Activated naive CD4-positive, alpha-beta T cell treated with anti-CD3 and anti-CD28 coated beads, Interleukin-2, amount 10 ng/mL, durations not matched to agents 7 days and 5 days (primary cell): Measurements from ENCODE around the gene GORASP1.

Experiments
- CTCF ChIA-PET: fragments of 350-600 bp; sonication (Branson Sonifier 250); formaldehyde crosslinking; loops from one replicate; lab custom pipeline; 2021; ENCODE audit warnings: antibody characterized with exemption; lab: Charles Lee
- DNase-seq: peaks from one replicate; pipeline ENCODE4 v3.0.0-alpha.2; 2020
- H3K27ac Mint-ChIP-seq: one replicate; pipeline ENCODE4 v1.8.0; 2021; ENCODE audit warnings: mild to moderate bottlenecking, moderate library complexity, mixed read lengths
- H3K27me3 Mint-ChIP-seq: one replicate; pipeline ENCODE4 v1.8.0; 2021; ENCODE audit warnings: mild to moderate bottlenecking, mixed read lengths
- H3K36me3 Mint-ChIP-seq: one replicate; pipeline ENCODE4 v1.8.0; 2021; ENCODE audit warnings: mixed read lengths
- H3K4me1 Mint-ChIP-seq: one replicate; pipeline ENCODE4 v1.8.0; 2021; ENCODE audit warnings: mixed read lengths
- H3K4me3 Mint-ChIP-seq: one replicate; pipeline ENCODE4 v1.8.0; 2021; ENCODE audit warnings: mild to moderate bottlenecking, moderate library complexity, mixed read lengths
- H3K9me3 Mint-ChIP-seq: one replicate; pipeline ENCODE4 v1.8.0; 2021; ENCODE audit warnings: mixed read lengths

GORASP1 gene

DNA sequence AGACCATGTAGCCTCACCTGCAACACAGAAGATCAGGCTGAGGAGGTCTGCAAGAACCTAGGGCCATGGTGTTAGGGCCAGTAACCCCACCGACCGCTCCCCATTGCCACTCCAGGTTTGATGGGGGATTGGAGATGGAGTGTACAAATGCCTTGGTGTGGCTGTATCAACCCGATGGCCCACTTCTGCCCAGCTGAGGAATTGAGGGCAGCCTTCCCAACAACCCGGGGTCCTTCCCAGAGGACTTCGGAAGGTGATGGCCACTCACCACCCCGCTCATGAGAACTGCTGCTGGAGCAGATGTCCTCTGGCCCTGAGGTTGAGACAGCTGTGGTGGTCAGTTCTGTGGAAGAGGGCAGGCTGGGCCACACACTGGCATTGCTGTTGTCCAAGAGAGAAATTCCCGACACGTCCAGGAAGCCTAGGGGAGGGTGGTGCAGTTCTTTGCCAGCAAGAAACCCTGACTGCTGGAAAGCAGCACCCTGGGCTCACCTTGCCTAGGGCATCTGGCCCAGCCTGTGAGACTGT is 8.9 kb downstream of the GORASP1 start:
- peaks cover 11% of the 10 kb centered on the region for H3K4me1 Mint-ChIP-seq
- CTCF ChIA-PET, result interaction anchor here (1.0 kb wide), 1 partner anchor 193 kb away, joined by 3 read pairs; no protein-coding TSS in a partner anchor
- no peak overlapping the region for H3K4me3 Mint-ChIP-seq
- no peaks in the 10 kb centered on the region for H3K9me3 Mint-ChIP-seq
- no peak for DNase-seq
- no peak overlapping the region for H3K27ac Mint-ChIP-seq
- H3K36me3 Mint-ChIP-seq, result peaks cover 35% of the 10 kb centered on the region
- H3K27me3 Mint-ChIP-seq, result no peaks in the 10 kb centered on the region

DNA sequence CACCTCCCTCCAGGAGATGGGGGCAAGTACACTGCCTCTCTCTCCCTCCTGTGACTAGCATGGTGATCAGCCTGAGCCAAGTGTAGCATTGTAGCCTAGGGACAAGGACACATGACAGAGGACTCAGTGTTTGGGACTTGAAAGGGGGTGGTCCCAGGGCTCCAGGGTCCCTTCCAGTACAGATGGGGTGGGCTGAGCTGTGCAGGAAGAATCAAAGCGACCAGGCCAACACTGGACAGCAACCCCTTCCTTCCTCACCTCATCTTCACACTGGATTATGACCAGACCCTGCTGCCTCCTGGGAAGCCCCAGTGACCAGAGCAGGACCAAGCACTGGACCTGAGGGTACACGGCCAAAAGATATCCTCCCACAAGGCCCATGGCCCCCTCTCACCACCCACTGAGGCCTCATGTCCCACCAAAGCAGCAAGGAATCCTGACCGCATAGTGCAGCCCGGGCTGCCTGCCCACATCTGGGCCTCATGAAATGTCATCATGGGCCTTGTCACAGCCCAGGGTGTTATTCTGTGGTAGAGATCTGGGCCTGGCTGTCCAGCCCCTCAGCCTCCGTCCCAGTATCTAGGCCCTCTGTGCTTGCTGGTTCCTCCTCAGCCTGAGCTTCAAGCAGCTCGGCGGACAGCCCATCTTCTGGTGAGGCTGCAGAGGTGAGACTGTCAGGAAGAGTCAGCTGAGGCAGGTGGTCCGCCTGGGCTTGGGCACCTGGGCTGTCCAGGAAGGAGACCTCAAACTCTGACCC is 9.5 kb downstream of the GORASP1 start:
- no peaks in the 10 kb centered on the region for H3K9me3 Mint-ChIP-seq
- H3K4me3 Mint-ChIP-seq, result no peak overlapping the region
- CTCF ChIA-PET, result interaction anchor here (1.0 kb wide), 1 partner anchor 194 kb away, joined by 3 read pairs; no protein-coding TSS in a partner anchor
- H3K4me1 Mint-ChIP-seq, result peaks cover 5% of the 10 kb centered on the region
- H3K27ac Mint-ChIP-seq, result no peak overlapping the region
- H3K36me3 Mint-ChIP-seq, result peaks cover 33% of the 10 kb centered on the region
- H3K27me3 Mint-ChIP-seq, result no peaks in the 10 kb centered on the region
- DNase-seq, result no peak

DNA sequence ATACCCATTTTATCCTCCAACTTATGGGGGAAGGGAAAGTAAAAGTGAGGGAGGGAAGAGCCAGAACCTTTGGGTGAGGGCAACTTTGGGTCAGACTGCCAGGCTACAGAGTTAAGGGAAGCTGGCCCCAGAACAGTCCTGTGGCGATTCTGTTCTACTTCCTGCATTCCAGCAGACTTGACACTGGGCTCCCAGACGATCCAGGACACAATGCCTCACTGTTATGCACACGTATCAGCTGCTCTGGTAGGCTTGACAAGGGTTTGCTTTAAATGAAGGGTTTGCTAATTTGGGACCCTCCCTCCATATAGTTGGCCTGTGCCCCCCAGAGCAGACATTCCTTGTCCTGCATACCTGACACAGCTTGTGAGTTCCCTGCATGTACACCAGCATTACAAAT is 10.7 kb downstream of the GORASP1 start:
- CTCF ChIA-PET, result interaction anchor here (1.0 kb wide), 1 partner anchor 195 kb away, joined by 4 read pairs; no protein-coding TSS in a partner anchor
- Mint-ChIP-seq H3K4me1 (peaks cover 3% of the 10 kb centered on the region), H3K9me3 (no peaks in the 10 kb centered on the region), H3K27me3 (no peaks in the 10 kb centered on the region), H3K4me3 (no peak overlapping the region), H3K27ac (no peak overlapping the region), H3K36me3 (peaks cover 38% of the 10 kb centered on the region)
- no peak for DNase-seq

DNA sequence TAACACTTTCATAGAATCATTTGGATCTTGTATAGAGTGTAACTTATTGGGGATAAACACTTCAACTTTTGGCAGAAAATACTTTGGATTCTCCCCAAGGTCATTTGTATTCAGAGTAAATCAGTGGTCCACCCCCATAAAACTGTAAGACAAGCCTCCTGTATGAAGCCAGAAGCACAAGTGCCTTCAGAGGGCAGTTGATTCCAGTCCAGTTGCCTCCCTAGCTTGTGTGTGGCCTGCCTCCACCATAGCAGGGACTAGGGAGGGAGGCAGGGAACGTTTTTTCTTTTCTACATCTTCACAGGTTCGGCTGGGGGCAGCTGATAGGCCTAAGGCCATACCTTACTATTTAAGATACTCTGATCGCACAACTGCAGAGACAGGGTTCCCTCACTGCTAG is 11.6 kb downstream of the GORASP1 start:
- CTCF ChIA-PET, result no interaction called here
- peaks cover 35% of the 10 kb centered on the region for H3K36me3 Mint-ChIP-seq
- no peaks in the 10 kb centered on the region for H3K9me3 Mint-ChIP-seq
- no peaks in the 10 kb centered on the region for H3K27me3 Mint-ChIP-seq
- H3K27ac Mint-ChIP-seq, result no peak overlapping the region
- no peak for DNase-seq
- H3K4me1 Mint-ChIP-seq, result no peaks in the 10 kb centered on the region
- no peak overlapping the region for H3K4me3 Mint-ChIP-seq

DNA sequence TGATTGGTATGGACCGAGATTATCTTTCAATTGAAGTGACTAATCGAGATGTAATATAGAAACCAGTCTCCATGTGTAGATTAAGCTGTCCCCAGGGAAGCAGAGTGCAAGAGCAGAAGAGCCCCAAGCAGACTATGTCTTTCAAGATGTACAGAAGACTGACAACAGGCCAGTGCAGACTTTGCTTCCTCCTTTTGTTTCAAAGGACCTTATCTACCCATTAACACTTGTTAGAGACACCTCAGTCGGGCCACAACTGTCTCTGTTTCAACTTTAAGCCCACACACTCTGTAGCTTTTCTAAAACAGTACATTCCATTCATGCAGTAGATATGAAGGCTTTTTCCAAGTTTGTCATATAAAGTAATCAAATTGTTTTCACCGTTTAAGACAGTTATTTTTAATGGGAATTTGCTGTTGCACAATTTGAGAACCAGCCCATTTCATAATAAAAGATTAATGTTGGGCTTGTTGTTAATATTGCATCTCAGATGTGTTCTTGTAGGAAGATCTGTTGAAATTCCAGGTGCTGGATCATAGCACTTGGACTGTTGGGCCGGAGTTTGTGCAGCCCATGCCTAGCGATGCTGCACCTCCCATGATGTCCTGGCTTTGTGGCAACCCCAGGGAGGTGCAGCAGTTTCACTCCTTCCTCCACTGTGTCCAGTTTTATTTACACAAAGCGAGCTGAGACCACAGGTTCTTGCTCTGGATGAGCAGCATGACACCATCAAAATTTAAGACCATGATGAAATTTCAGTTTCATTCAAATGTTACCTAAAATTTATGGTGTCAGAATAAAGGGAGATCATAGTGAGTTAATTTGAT is 12.4 kb downstream of the GORASP1 start:
- DNase-seq, result no peak
- Mint-ChIP-seq H3K36me3 (peaks cover 38% of the 10 kb centered on the region), H3K4me1 (no peaks in the 10 kb centered on the region), H3K4me3 (no peak overlapping the region), H3K27me3 (no peaks in the 10 kb centered on the region), H3K27ac (no peak overlapping the region), H3K9me3 (no peaks in the 10 kb centered on the region)
- CTCF ChIA-PET, result no interaction called here

DNA sequence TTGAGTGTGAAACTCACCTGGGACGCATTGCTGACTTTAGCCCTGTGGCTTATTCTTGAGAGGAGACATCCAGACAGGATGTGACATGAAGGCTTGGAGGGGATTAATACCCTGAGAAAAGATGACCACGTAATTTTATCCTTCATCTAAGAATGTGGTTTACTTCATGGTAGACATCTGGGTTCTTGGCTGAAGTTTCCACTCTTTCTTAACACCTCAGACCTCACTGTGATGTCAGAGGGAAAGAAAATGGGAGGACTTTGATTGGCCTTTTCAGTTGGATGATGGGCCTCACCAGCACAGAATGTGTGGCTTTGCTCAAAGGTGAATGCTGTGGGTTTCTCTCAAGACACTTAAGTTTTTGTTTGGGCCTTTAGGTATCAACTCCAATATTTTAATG is 16.5 kb downstream of the GORASP1 start:
- H3K9me3 Mint-ChIP-seq, result no peaks in the 10 kb centered on the region
- no peaks in the 10 kb centered on the region for H3K4me1 Mint-ChIP-seq
- CTCF ChIA-PET, result interaction anchor here (1.5 kb wide), 1 partner anchor 26 kb away, joined by 4 read pairs; no protein-coding TSS in a partner anchor
- H3K27me3 Mint-ChIP-seq, result no peaks in the 10 kb centered on the region
- DNase-seq, result no peak
- peaks cover 45% of the 10 kb centered on the region for H3K36me3 Mint-ChIP-seq
- H3K4me3 Mint-ChIP-seq, result no peak overlapping the region
- H3K27ac Mint-ChIP-seq, result no peak overlapping the region

DNA sequence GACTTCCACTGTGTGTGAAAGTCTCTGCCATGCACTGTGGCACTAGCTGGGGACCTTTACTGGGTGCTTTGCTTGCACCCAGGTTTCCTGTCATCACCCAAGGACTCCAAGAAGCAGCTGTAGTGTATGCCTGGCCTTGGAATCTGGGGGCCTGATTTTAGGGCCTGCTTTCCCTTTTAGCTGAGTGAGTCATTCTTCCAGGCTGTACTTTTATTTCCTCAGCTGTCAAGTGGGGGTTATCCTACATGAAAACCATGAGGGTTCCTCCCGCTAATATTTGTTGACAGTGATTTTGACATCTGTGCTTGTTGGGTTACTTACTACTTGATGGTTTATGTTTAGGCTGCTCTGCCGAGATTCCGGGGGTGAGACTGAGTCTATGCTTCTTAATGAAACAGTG is 18.5 kb downstream of the GORASP1 start:
- Mint-ChIP-seq H3K4me3 (no peak overlapping the region), H3K27ac (no peak overlapping the region), H3K27me3 (no peaks in the 10 kb centered on the region), H3K36me3 (peaks cover 33% of the 10 kb centered on the region), H3K9me3 (no peaks in the 10 kb centered on the region), H3K4me1 (no peaks in the 10 kb centered on the region)
- DNase-seq, result no peak
- CTCF ChIA-PET, result interaction anchor here (0.8 to 1.4 kb wide), 4 partner anchors 8 to 203 kb away, joined by 3 to 4 read pairs (median 3); no protein-coding TSS in a partner anchor

DNA sequence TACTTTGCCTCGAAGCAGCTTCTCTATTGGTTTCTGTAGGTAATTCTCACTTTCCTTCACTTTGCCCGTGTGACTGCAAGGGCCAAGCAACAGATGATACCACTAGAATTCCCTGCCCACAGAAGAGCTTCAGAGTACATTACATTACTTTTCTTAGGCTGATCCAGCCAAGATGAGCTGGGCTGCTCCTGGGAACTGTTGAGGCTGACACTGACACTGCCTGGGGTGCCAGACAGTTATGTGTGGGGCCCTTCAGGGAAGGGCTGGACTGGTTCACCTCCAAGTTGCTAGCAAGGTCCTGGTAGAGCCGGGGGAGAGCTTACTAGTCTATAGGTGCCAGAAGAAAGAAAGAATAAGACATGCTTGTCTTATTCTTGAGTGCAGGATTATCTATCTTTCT is 19.0 kb downstream of the GORASP1 start:
- no peak for DNase-seq
- CTCF ChIA-PET, result interaction anchor here (0.8 to 2.4 kb wide), 3 partner anchors 89 to 203 kb away, joined by 3 to 6 read pairs (median 4); no protein-coding TSS in a partner anchor
- no peak overlapping the region for H3K4me3 Mint-ChIP-seq
- no peaks in the 10 kb centered on the region for H3K9me3 Mint-ChIP-seq
- no peak overlapping the region for H3K27ac Mint-ChIP-seq
- H3K36me3 Mint-ChIP-seq, result peaks cover 32% of the 10 kb centered on the region
- no peaks in the 10 kb centered on the region for H3K27me3 Mint-ChIP-seq
- no peaks in the 10 kb centered on the region for H3K4me1 Mint-ChIP-seq

DNA sequence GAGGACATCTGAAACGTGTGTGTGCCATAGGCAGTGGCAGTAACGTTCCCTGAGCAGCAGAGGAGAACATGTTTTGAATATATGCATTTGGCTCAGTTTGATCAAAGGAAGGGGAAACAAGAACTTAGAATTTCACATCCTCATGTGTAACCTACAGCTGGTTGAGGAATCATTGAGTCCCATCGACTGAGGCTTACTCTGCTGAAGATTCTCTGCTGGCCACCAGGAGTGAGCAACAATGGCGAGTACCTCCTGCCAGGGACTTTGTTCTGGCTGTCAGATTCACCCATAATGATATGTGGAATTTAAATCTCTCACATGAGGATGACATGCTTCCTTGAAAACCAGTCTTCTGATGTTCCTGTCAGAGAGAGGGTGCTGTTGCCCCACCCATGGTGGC is 21.3 kb downstream of the GORASP1 start:
- H3K4me3 Mint-ChIP-seq, result no peak overlapping the region
- H3K36me3 Mint-ChIP-seq, result peaks cover 43% of the 10 kb centered on the region
- no peaks in the 10 kb centered on the region for H3K27me3 Mint-ChIP-seq

DNA sequence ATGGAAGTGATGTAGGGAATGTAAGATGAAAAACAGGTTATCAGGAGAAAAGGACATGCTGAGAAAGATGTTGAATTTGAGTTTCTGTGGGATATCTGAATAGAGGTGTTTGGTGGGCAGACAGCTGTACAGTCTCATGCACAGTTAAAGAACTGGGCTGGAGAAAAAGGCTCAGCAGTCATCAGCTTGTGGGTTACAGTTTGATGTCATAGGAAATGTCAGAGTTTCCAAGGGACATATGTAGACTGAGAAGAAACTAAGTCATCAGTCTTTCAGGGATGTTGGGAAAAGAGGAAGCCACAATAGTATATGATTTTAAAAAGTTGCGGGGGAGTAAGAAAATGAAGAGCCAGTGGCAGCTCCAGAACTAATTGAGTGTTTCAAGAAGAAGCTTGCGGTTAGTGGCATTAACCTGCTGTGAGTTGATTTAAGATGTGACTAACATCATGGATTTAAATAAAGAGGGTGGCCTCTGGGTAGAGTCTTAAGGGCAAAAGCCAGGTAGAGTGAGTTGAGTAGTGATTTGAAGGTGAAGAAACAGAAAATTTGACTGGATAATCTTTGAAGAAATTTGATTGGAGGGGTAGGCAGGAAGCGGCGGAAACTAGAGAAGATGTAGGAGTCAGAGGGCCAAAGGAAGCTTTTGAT is 24.6 kb downstream of the GORASP1 start:
- peaks cover 13% of the 10 kb centered on the region for H3K4me1 Mint-ChIP-seq
- no peaks in the 10 kb centered on the region for H3K27me3 Mint-ChIP-seq
- DNase-seq, result no peak
- H3K27ac Mint-ChIP-seq, result no peak overlapping the region
- no peak overlapping the region for H3K4me3 Mint-ChIP-seq
- CTCF ChIA-PET, result no interaction called here
- H3K9me3 Mint-ChIP-seq, result no peaks in the 10 kb centered on the region
- H3K36me3 Mint-ChIP-seq, result peaks cover 39% of the 10 kb centered on the region

More for the DNA sequence above, 21.3 kb downstream of the GORASP1 start:
- DNase-seq, result no peak
- H3K27ac Mint-ChIP-seq, result no peak overlapping the region
- CTCF ChIA-PET, result interaction anchor here (1.0 to 2.4 kb wide), 3 partner anchors 17 to 202 kb away, joined by 3 to 6 read pairs (median 4); no protein-coding TSS in a partner anchor
- no peaks in the 10 kb centered on the region for H3K9me3 Mint-ChIP-seq
- no peaks in the 10 kb centered on the region for H3K4me1 Mint-ChIP-seq

DNA sequence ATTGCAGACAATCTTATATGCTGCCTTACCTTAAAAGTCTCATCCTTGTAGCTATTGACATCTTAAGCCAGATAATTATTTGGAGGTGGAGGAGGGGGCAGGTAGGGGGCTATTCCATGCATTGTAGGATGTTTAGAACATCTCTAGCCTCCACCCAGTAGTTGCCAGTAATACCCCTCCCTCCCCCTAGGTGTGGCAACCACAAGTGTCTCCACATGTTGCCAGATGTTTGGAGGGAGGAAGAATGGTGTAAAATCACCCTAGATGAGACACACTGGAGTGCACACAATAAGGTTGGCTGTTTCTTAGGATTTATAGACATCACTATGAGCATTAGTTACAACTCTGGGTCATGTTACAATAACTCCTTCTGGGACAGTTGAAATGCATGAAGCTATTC is 27.4 kb downstream of the GORASP1 start:
- CTCF ChIA-PET, result interaction anchor here (0.6 to 2.9 kb wide), 3 partner anchors 9 to 208 kb away, joined by 3 to 9 read pairs (median 3); no protein-coding TSS in a partner anchor
- no peaks in the 10 kb centered on the region for H3K9me3 Mint-ChIP-seq

DNA sequence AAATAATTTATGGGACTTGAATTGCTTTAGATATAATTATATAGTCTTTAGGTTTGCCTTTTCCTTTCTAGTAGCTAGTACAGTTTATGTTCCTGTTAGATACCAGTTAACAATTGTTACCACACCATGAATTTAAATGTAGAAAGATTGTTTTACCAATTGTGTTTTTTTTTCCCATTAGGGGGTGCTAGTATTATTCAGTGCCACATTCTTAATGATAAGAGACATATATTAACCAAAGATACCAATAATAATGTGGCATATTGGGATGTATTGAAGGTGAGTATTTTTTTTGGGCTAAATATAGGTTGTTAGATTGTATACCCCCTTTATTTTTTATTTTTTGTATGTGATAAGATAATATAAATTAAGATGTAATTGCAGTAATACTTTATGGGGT is 27.9 kb downstream of the GORASP1 start:
- Mint-ChIP-seq H3K27ac (no peak overlapping the region), H3K4me1 (peaks cover 22% of the 10 kb centered on the region), H3K4me3 (no peak overlapping the region), H3K36me3 (peaks cover 56% of the 10 kb centered on the region), H3K9me3 (no peaks in the 10 kb centered on the region), H3K27me3 (no peaks in the 10 kb centered on the region)
- CTCF ChIA-PET, result interaction anchor here (0.7 to 2.9 kb wide), 3 partner anchors 43 to 209 kb away, joined by 3 to 9 read pairs (median 3); no protein-coding TSS in a partner anchor
- no peak for DNase-seq

More for the DNA sequence above, 27.4 kb downstream of the GORASP1 start:
- H3K4me3 Mint-ChIP-seq, result no peak overlapping the region
- no peak overlapping the region for H3K27ac Mint-ChIP-seq
- peak; percentile 28 for DNase-seq
- no peaks in the 10 kb centered on the region for H3K27me3 Mint-ChIP-seq
- H3K36me3 Mint-ChIP-seq, result peaks cover 54% of the 10 kb centered on the region
- H3K4me1 Mint-ChIP-seq, result peaks cover 20% of the 10 kb centered on the region

DNA sequence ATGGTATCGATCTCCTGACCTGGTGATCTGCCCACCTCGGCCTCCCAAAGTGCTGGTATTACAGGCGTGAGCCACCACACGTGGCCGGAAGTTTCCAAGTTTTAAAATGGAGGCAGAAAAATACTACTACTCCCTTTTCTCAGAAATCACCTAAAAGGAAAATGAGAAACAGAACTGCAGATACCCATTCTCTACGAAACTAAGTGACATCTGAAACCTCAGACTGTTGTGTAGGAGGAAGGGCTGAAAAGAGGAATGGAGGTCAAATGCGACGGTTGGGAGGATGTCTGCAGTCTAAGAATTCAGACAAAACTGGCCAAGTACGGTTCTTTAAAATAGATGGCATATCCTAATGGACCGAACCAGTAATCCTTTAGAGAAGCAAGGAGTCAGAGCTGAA is 31.5 kb downstream of the GORASP1 start:
- Mint-ChIP-seq H3K9me3 (no peaks in the 10 kb centered on the region), H3K27me3 (no peaks in the 10 kb centered on the region), H3K36me3 (peaks cover 58% of the 10 kb centered on the region), H3K4me3 (no peak overlapping the region), H3K4me1 (peaks cover 22% of the 10 kb centered on the region), H3K27ac (peak overlapping the region; percentile 34)
- no peak for DNase-seq
- CTCF ChIA-PET, result interaction anchor here (1.7 kb wide), 1 partner anchor 9 kb away, joined by 4 read pairs; no protein-coding TSS in a partner anchor
